Mucosa of gallbladder (tissue), 1 donor: ENCODE measurements around the gene CYP26B1. TPM values are rescaled to one million over a fixed set of nuclear protein-coding genes. Genes with fewer than 3 reads are reported as not detected.
A peak's percentile ranks its signal among the peaks of the same experiment; 100 is the strongest.

ENCODE experiments used
- DNase-seq: peaks from one replicate; pipeline ENCODE4 v3.0.0-alpha.2; 2020; ENCODE audit warnings: low spot score
- total RNA-seq: library from RNA; stranded (reverse); gene quantifications from one replicate; pipeline ENCODE4 v1.2.1, GENCODE V29; 2021
- donor health status: DM: no; HTN: no; CAD: no.

Gene CYP26B1
- 2.2 TPM for total RNA-seq

GRCh38 chr2:72147303-72147971, at the start of gene CYP26B1:
CYP26B1 (minus strand) TSS chr2:72147862; CDS start chr2:72147834, 28 bp downstream.
- peak; percentile 7 for DNase-seq

- DNase-seq = no peak
Measured at GRCh38 chr2:72193723-72194122, 46.1 kb upstream of the CYP26B1 start.

- DNase-seq = no peak
Measured at GRCh38 chr2:72191441-72191840, 43.8 kb upstream of the CYP26B1 start.

- DNase-seq = no peak
Measured at GRCh38 chr2:72185206-72185605, 37.5 kb upstream of the CYP26B1 start.

- no peak for DNase-seq
Measured at GRCh38 chr2:72183466-72183865, 35.8 kb upstream of the CYP26B1 start.

GRCh38 chr2:72183016-72183415, 35.4 kb upstream of the CYP26B1 start:
- no peak for DNase-seq

GRCh38 chr2:72182547-72182946, 34.9 kb upstream of the CYP26B1 start:
- DNase-seq = no peak

- DNase-seq = no peak
Measured at GRCh38 chr2:72181616-72182015, 34.0 kb upstream of the CYP26B1 start.

- DNase-seq = no peak
Measured at GRCh38 chr2:72180351-72180750, 32.7 kb upstream of the CYP26B1 start.

- no peak for DNase-seq
Measured at GRCh38 chr2:72178551-72178950, 30.9 kb upstream of the CYP26B1 start.

GRCh38 chr2:72176281-72176680, 28.6 kb upstream of the CYP26B1 start:
- DNase-seq = no peak

GRCh38 chr2:72175636-72176035, 28.0 kb upstream of the CYP26B1 start:
- no peak for DNase-seq

- DNase-seq = no peak
Measured at GRCh38 chr2:72173640-72174321, 26.1 kb upstream of the CYP26B1 start.

- DNase-seq = no peak
Measured at GRCh38 chr2:72172478-72172877, 24.8 kb upstream of the CYP26B1 start.

- no peak for DNase-seq
Measured at GRCh38 chr2:72166279-72166678, 18.6 kb upstream of the CYP26B1 start.

- no peak for DNase-seq
Measured at GRCh38 chr2:72165792-72166191, 18.1 kb upstream of the CYP26B1 start.

GRCh38 chr2:72162574-72162973, 14.9 kb upstream of the CYP26B1 start:
- DNase-seq = no peak

- peak; percentile 2 for DNase-seq
Measured at GRCh38 chr2:72159211-72159993, 11.7 kb upstream of the CYP26B1 start.

- peak; percentile 7 for DNase-seq
Measured at GRCh38 chr2:72157871-72158771, 10.5 kb upstream of the CYP26B1 start.

GRCh38 chr2:72156872-72157271, 9.2 kb upstream of the CYP26B1 start:
- peak; percentile 2 for DNase-seq

GRCh38 chr2:72155737-72156136, 8.1 kb upstream of the CYP26B1 start:
- no peak for DNase-seq

- no peak for DNase-seq
Measured at GRCh38 chr2:72155151-72155550, 7.5 kb upstream of the CYP26B1 start.
